ENCODE results near the gene MUC5AC. TPM values are rescaled to one million over a fixed set of nuclear protein-coding genes. Genes with fewer than 3 reads are reported as not detected.

The MUC5AC gene
- total RNA-seq, 1 donor from 2014 or later, result 0.11 TPM

GRCh38 chr11:1192741-1193325 lies 35.1 kb downstream of the MUC5AC start:
- peak; percentile 0 to 43 for DNase-seq (ENCODE audit: low spot score in 2 of 2)
- H3K4me1 ChIP-seq, result no peaks in the 10 kb centered on the region
- H3K9me3 ChIP-seq, result no peaks in the 10 kb centered on the region
- intact Hi-C loops (cut with DNase I), result no loop called here
- TF ChIP-seq CTCF (IDR thresholded peaks at IDR 0.05), result no peak
- no peak overlapping the region for H3K27ac ChIP-seq
- H3K27me3 ChIP-seq, result no peaks in the 10 kb centered on the region
- no peak overlapping the region for H3K4me3 ChIP-seq
- H3K36me3 ChIP-seq, result no peaks in the 10 kb centered on the region

GRCh38 chr11:1193326-1194230 lies 35.8 kb downstream of the MUC5AC start:
- peak; percentile 6 to 58 for DNase-seq (ENCODE audit: low spot score in 2 of 2)

GRCh38 chr11:1194231-1194976 lies 36.7 kb downstream of the MUC5AC start:
- Histone ChIP-seq H3K9me3 (no peaks in the 10 kb centered on the region), H3K4me1 (no peaks in the 10 kb centered on the region), H3K27me3 (no peaks in the 10 kb centered on the region), H3K4me3 (no peak overlapping the region), H3K36me3 (no peaks in the 10 kb centered on the region), H3K27ac (no peak overlapping the region)
- TF ChIP-seq CTCF (IDR thresholded peaks at IDR 0.05), result no peak
- DNase-seq (ENCODE audit: low spot score in 2 of 2), result peak; percentile 1 to 48
- intact Hi-C loops (cut with DNase I), result no loop called here

More at GRCh38 chr11:1193326-1194230, 35.8 kb downstream of the MUC5AC start:
- intact Hi-C loops (cut with DNase I), result no loop called here
- Histone ChIP-seq H3K9me3 (no peaks in the 10 kb centered on the region), H3K4me1 (no peaks in the 10 kb centered on the region), H3K27me3 (no peaks in the 10 kb centered on the region), H3K36me3 (no peaks in the 10 kb centered on the region), H3K4me3 (no peak overlapping the region), H3K27ac (no peak overlapping the region)
- no peak for TF ChIP-seq CTCF (IDR thresholded peaks at IDR 0.05)

GRCh38 chr11:1194977-1195681 lies 37.4 kb downstream of the MUC5AC start:
- Histone ChIP-seq H3K27me3 (no peaks in the 10 kb centered on the region), H3K9me3 (no peaks in the 10 kb centered on the region), H3K4me1 (no peaks in the 10 kb centered on the region), H3K36me3 (no peaks in the 10 kb centered on the region), H3K4me3 (no peak overlapping the region), H3K27ac (no peak overlapping the region)
- no peak for TF ChIP-seq CTCF (IDR thresholded peaks at IDR 0.05)
- peak in 1 of 2 donors; percentile 54 for DNase-seq (ENCODE audit: low spot score in 2 of 2)
- intact Hi-C loops (cut with DNase I), result no loop called here

All from ascending aorta (tissue), 2 donors.